GM12873 (cell line): ENCODE measurements around the gene YARS1.

Experiments used
- TF ChIP-seq, protein P1 (sequence below): IDR thresholded peaks from 2 replicates; pipeline ENCODE4 v1.5.1; 2012; ENCODE audit warnings: low read depth, mild to moderate bottlenecking, moderate library complexity, low read length, control low read depth; ENCODE audit not compliant: insufficient read depth; ENCODE audit errors: missing control alignments

YARS1 gene

DNA sequence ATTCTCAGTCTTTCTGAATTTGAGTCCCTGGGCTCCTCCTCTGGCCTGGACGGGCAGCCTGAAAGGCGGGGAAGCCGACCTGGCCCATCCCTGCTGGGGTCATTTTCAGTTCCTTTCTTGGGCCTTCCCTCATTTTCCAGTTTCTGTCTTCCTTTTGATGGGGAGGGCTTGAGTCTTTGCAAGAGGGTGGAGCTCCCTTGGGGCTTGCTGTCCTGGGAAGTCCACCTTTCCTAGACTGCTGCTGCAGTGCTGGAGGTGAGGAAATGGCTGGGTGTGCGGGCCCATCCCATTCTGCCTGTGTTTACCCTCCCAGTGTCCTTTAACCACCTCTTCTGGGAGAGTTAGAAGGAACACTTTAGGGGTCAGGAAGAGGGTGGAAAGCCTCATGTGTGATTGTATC lies 74.2 kb downstream of the YARS1 start:
- TF ChIP-seq, protein P1, sequence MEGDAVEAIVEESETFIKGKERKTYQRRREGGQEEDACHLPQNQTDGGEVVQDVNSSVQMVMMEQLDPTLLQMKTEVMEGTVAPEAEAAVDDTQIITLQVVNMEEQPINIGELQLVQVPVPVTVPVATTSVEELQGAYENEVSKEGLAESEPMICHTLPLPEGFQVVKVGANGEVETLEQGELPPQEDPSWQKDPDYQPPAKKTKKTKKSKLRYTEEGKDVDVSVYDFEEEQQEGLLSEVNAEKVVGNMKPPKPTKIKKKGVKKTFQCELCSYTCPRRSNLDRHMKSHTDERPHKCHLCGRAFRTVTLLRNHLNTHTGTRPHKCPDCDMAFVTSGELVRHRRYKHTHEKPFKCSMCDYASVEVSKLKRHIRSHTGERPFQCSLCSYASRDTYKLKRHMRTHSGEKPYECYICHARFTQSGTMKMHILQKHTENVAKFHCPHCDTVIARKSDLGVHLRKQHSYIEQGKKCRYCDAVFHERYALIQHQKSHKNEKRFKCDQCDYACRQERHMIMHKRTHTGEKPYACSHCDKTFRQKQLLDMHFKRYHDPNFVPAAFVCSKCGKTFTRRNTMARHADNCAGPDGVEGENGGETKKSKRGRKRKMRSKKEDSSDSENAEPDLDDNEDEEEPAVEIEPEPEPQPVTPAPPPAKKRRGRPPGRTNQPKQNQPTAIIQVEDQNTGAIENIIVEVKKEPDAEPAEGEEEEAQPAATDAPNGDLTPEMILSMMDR: no peak

DNA sequence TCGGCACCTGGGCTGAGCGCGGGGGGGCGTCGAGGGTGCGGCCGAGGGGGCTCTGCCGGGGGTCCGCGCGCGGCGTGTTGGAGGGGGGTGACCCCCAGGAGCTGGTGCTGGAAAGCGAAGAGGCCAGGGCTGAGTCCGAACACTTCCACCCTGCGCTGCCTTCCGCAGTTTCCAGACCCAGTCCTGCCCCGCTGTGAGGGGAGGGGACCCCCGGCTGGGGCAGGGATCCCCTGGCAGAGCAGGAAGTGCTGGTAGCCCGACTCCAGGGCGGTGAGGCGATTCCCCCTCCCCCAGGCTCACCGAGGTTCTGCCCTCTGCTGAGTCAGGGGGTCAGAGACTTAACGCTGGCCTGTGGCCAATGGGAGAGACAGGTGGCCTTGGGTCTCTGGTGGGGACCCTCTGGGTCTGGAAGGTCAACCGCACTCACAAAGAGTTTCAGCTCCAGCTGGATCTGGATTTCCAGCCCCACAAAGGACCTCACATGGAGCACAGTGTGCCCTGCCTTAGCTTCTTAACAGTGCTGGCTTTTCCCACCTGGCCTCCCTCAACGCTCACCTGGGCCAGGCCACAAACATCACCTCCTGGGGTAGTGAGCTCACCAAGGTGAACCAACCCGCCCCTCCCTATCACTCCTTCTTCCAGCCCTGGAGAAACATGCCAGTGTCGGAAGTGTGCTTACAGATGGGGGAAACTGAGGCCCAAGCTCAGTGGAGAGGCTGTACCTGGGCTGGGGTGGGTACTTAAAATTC lies 74.8 kb downstream of the YARS1 start:
- TF ChIP-seq, protein P1: no peak

DNA sequence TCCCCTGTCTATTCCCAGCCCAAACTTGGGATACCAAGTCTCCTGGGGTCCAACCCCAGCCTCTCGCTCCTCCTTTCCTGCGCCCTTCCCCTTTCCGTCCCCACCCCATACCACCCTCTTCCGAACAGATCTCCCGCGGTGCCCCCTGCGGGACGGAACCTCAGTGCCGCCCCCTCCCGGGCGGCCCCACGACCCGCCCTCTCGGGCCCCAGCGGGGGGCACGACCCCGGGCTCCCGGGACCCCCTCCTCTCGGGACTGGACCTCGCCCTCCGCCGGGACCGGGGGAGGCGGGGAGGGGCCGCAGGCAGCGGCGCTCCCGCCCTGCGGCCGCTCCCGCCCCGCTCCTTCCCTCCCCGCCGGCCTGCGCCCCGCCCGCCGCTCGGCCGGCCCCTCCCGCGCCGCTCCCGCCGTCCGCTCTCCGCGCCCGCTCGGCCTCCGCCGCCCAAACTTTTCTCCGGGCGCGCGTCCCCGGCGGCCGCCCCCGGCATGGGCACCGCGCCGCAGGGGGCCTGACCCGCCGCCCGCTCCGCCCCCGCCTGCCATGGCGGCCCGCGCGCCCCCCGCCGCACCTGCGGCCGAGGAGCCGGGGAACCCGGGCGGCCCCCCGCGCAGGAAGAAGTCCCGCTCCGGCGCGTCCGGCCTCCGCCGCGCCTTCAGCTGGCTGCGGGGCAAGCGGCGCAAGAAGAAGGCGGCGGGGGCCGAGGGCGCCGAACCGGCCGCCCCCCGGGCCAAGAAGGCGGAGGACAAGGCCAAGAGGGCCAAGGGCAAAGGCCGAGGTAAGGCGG lies 75.6 kb downstream of the YARS1 start:
- TF ChIP-seq, protein P1: peak; percentile 37

DNA sequence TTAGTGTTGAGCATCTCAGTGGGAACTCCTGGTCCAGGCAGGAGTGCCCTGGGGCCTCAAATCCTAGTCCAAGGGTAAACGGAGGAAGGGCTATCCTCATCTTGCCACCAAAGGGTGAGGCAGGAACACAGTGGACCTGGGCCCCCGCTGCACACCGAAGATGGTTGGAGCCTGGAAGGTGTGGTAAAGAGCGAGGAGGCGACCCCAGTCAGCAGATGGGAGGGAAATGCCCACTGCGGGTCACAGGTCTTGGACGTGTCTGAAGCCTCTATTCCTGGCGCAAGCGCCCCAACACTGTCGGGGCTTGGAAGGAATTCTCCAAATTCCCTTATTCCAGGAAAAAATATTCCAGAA lies 76.1 kb downstream of the YARS1 start:
- TF ChIP-seq, protein P1: no peak

DNA sequence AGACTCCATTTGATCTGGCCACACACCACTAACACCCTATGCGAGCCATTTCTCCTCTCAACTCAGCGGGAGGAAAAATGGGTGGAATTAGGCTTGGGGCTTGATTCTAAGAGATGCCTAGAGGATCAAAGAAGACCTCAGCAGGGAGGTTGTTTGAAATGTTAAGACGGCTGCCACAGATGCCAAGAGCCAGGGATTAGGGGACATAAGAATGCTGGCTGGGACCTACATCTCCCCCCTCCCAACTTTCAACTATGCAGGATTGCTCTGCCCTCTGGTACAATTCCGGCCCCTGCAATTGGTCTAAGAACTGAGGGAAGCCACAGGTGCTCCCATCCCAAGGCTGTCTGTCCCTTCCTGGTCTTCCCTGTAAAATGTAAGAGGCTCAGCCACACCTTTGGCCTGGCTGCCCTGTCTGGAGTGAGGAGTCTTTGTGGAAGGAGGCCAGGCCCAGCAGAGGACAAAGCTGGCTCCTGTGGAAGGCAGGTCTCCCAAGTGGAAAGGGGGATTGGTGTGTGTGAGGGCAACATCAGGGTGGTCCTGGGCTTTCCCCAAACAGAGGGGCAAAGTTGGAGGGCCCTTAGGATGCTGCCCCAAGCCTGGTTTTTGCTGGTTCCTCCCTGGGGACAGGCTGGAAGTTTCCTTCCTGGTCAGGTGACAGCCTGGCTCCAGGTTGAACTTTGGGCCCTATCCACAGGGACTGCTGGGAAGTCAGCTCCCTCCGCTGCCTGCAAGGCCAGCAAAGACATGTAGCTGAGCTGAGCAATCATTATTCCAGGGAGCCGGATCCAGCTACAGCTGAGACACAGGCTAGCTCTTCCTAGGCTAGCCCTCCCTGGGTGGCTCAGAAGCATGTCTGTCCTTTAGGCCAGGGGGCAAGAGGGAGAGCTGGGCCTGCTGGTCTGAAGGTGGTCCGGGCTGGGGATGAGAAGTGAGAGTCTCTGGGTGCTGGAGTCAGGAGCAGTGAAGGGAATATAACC lies 80.1 kb downstream of the YARS1 start:
- TF ChIP-seq, protein P1: no peak

DNA sequence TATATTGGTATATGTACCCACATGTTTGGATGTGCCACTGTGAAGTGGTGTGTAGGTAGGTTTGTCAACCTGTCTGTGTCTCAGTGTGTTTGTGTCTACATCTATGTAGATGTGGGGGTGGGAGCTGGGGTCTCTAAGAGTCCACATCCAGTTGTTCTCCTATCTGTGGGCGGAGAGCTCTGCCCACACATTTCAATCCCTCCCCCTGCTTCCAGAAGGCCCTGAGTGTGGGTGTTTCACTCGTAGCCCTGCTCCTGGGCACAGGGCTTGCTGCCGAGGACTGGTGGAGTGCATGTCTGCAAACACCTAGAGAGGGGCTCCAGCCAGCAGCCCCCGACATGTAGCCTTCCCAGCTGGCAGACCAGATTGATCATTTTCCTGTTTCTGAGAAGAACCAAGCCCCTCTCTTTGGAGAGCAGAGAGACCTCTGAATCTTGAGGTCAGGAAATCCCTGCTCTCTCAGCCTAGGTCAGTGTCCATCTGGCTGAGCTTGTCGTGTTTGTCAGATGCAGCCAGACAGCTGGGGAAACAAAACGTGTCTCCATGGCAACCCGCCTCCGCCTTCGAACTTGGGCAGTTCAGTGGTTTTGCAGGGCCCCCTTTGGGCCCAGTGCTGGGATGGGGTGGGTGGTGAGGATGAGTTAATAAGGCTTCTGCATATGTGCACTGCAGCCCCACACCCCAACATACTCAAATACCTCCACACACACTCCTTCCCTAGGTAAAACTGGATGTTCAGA lies 83.4 kb downstream of the YARS1 start:
- TF ChIP-seq, protein P1: no peak
